Neural progenitor cell (in vitro differentiated cells): Measurements from ENCODE around the gene MSH2. TPM values are rescaled to one million over a fixed set of nuclear protein-coding genes. Genes with fewer than 3 reads are reported as not detected.

Experiments used
- DNase-seq: peaks from one replicate; pipeline ENCODE4 v3.0.0-alpha.2; 2016; ENCODE audit warnings: low spot score
- H2AFZ ChIP-seq: fragments of 200-600 bp; sonication (generic); replicated peaks from 2 replicates; pipeline ENCODE4 v1.6.1; 2016; ENCODE audit warnings: antibody characterized with exemption
- H3F3A ChIP-seq: fragments of 200-600 bp; sonication (generic); 2 replicates; pipeline ENCODE4 v1.6.1; 2016; ENCODE audit warnings: antibody characterized with exemption, low read depth
- H3K27ac ChIP-seq: fragments of 200-600 bp; sonication (generic); 2 replicates; pipeline ENCODE4 v1.5.1; 2016; ENCODE audit warnings: mild to moderate bottlenecking
- H3K27me3 ChIP-seq: fragments of 200-600 bp; sonication (generic); 2 replicates; pipeline ENCODE4 v1.6.1; 2016; ENCODE audit warnings: mild to moderate bottlenecking, moderate library complexity
- H3K36me3 ChIP-seq: fragments of 200-600 bp; sonication (generic); 2 replicates; pipeline ENCODE4 v1.5.1; 2016
- H3K4me1 ChIP-seq: fragments of 200-600 bp; sonication (generic); 2 replicates; pipeline ENCODE4 v1.6.1; 2016; ENCODE audit warnings: mixed run types
- H3K4me2 ChIP-seq: fragments of 200-600 bp; sonication (generic); 2 replicates; pipeline ENCODE4 v1.6.1; 2016
- H3K4me3 ChIP-seq: fragments of 200-600 bp; sonication (generic); 2 replicates; pipeline ENCODE4 v1.5.1; 2016
- H3K79me2 ChIP-seq: fragments of 200-600 bp; sonication (generic); 2 replicates; pipeline ENCODE4 v1.6.1; 2016; ENCODE audit warnings: low read depth
- H3K9ac ChIP-seq: fragments of 200-600 bp; sonication (generic); 2 replicates; pipeline ENCODE4 v1.6.1; 2016
- H3K9me3 ChIP-seq: fragments of 200-600 bp; sonication (generic); 2 replicates; pipeline ENCODE4 v1.5.1; 2016; ENCODE audit warnings: low read depth
- H4K20me1 ChIP-seq: fragments of 200-600 bp; sonication (generic); 2 replicates; pipeline ENCODE4 v1.6.1; 2016; ENCODE audit warnings: low read depth
- H3K27ac Mint-ChIP-seq: 3 replicates; pipeline ENCODE4 v1.8.0; 2021; ENCODE audit warnings: mixed read lengths
- H3K27me3 Mint-ChIP-seq: 2 replicates; pipeline ENCODE4 v1.8.0; 2022; ENCODE audit warnings: low read depth, mild to moderate bottlenecking, inconsistent platforms, moderate library complexity, mixed read lengths; ENCODE audit not compliant: insufficient read depth
- H3K36me3 Mint-ChIP-seq: 3 replicates; pipeline ENCODE4 v1.8.0; 2021; ENCODE audit warnings: mixed read lengths
- H3K4me1 Mint-ChIP-seq: 3 replicates; pipeline ENCODE4 v1.8.0; 2021; ENCODE audit warnings: mixed read lengths
- H3K4me3 Mint-ChIP-seq: 3 replicates; pipeline ENCODE4 v1.8.0; 2021; ENCODE audit warnings: mild to moderate bottlenecking, moderate library complexity, mixed read lengths
- H3K9me3 Mint-ChIP-seq: 3 replicates; pipeline ENCODE4 v1.8.0; 2020; ENCODE audit warnings: mixed read lengths
- EZH2 ChIP-seq: fragments of 200-600 bp; sonication (generic); IDR thresholded peaks from 2 replicates; pipeline ENCODE4 v1.6.1; 2017; ENCODE audit warnings: antibody characterized with exemption, mild to moderate bottlenecking, moderate library complexity
- EZH2phosphoT487 ChIP-seq: fragments of 200-600 bp; sonication (generic); IDR thresholded peaks from 2 replicates; pipeline ENCODE4 v1.6.1; 2017; ENCODE audit warnings: antibody characterized with exemption
- total RNA-seq: library from RNA; depleted of rRNA; stranded (reverse); fragments of >200 nt; gene quantifications from 2 replicates; pipeline ENCODE4 v1.2.3, GENCODE V29; 2015; ENCODE audit warnings: low replicate concordance
- TF ChIP-seq, protein P1 (sequence below): fragments of 200-600 bp; sonication (generic); IDR thresholded peaks from 2 replicates; pipeline ENCODE4 v1.5.1; 2017; ENCODE audit warnings: antibody characterized with exemption, mild to moderate bottlenecking

MSH2 gene
- total RNA-seq, 1 donor from 2014 or later, result 134 TPM

DNA sequence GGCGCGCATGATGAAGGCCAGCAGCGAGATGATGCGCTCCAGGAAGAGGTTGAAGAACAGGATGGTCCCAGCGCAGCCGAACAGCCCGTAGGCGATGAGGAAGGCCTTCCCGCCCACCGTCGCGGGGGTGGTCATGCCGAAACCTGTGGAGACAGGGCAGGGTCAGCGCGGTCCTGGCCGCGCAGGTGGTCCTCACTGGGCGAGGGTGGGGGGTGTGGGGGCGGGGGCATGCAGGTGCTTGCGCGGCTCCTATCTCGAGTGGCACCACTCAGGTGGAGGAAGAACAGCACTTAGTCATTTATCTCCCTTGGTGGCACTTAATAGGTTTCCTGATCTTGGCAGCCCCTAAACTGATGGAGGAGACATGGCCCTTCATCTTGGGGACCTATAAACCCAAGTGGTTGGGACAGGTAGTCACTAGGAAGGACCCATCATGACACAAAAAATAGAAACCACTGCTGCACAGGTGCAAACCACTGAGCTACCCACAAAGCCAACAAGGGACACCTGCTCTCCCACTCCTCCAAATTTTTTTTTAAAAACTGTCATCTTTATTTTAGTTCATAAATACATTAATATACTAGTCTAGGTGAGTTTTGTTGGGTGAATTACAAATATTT is 118.8 kb downstream of the MSH2 start:
- Mint-ChIP-seq H3K4me3 (no peak overlapping the region), H3K9me3 (no peaks in the 10 kb centered on the region)

DNA sequence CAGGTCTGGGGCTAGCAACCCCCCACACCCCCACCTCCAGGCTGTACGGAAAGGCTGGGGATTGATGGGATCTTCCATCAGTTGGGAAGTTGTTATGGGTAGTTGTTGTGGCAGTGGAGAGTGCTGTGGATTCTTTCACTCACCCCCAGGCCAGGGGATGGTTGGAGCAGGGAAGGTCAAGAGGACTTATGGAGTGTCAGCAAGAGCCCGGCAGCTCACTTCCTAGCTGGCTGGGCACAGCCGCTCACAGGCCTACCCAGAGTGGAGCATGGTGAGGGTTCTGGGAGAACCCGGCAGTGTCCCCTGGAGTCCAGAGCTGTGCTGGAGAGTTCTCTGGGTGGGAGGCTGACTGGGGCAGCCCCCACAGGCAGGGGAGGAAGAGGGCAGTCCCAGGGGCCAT is 122.2 kb downstream of the MSH2 start:
- Mint-ChIP-seq H3K27ac (no peak overlapping the region), H3K36me3 (no peaks in the 10 kb centered on the region), H3K4me1 (peaks cover 4% of the 10 kb centered on the region), H3K27me3 (peaks cover 2% of the 10 kb centered on the region), H3K4me3 (no peak overlapping the region), H3K9me3 (no peaks in the 10 kb centered on the region)
- DNase-seq, result no peak
- H3K9me3 ChIP-seq, result no peaks in the 10 kb centered on the region
- no peaks in the 10 kb centered on the region for H3F3A ChIP-seq
- H3K4me2 ChIP-seq, result no peak overlapping the region
- H2AFZ ChIP-seq, result no peak overlapping the region
- H3K4me3 ChIP-seq, result no peak overlapping the region
- H3K4me1 ChIP-seq, result peaks cover 7% of the 10 kb centered on the region
- TF ChIP-seq EZH2phosphoT487, result no peak
- TF ChIP-seq, protein P1, sequence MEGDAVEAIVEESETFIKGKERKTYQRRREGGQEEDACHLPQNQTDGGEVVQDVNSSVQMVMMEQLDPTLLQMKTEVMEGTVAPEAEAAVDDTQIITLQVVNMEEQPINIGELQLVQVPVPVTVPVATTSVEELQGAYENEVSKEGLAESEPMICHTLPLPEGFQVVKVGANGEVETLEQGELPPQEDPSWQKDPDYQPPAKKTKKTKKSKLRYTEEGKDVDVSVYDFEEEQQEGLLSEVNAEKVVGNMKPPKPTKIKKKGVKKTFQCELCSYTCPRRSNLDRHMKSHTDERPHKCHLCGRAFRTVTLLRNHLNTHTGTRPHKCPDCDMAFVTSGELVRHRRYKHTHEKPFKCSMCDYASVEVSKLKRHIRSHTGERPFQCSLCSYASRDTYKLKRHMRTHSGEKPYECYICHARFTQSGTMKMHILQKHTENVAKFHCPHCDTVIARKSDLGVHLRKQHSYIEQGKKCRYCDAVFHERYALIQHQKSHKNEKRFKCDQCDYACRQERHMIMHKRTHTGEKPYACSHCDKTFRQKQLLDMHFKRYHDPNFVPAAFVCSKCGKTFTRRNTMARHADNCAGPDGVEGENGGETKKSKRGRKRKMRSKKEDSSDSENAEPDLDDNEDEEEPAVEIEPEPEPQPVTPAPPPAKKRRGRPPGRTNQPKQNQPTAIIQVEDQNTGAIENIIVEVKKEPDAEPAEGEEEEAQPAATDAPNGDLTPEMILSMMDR, result no peak
- TF ChIP-seq EZH2, result no peak
- no peaks in the 10 kb centered on the region for H4K20me1 ChIP-seq
- H3K27me3 ChIP-seq, result no peaks in the 10 kb centered on the region
- no peak overlapping the region for H3K27ac ChIP-seq
- H3K36me3 ChIP-seq, result no peaks in the 10 kb centered on the region
- H3K9ac ChIP-seq, result no peak overlapping the region
- no peaks in the 10 kb centered on the region for H3K79me2 ChIP-seq

More for the DNA sequence above, 118.8 kb downstream of the MSH2 start:
- no peaks in the 10 kb centered on the region for H3K36me3 ChIP-seq
- H4K20me1 ChIP-seq, result no peaks in the 10 kb centered on the region
- H3K27ac ChIP-seq, result no peak overlapping the region
- no peaks in the 10 kb centered on the region for H3K27me3 ChIP-seq
- H2AFZ ChIP-seq, result no peak overlapping the region
- H3K27me3 Mint-ChIP-seq, result peaks cover 2% of the 10 kb centered on the region
- peaks cover 17% of the 10 kb centered on the region for H3K4me1 Mint-ChIP-seq
- no peak overlapping the region for H3K4me2 ChIP-seq
- DNase-seq, result no peak
- peaks cover 2% of the 10 kb centered on the region for H3K36me3 Mint-ChIP-seq
- no peak overlapping the region for H3K4me3 ChIP-seq
- H3F3A ChIP-seq, result no peaks in the 10 kb centered on the region
- TF ChIP-seq EZH2phosphoT487 (no peak), EZH2 (no peak)
- TF ChIP-seq, protein P1, result no peak
- no peaks in the 10 kb centered on the region for H3K79me2 ChIP-seq
- no peak overlapping the region for H3K27ac Mint-ChIP-seq
- H3K9me3 ChIP-seq, result no peaks in the 10 kb centered on the region
- H3K9ac ChIP-seq, result no peak overlapping the region
- H3K4me1 ChIP-seq, result peaks cover 23% of the 10 kb centered on the region

DNA sequence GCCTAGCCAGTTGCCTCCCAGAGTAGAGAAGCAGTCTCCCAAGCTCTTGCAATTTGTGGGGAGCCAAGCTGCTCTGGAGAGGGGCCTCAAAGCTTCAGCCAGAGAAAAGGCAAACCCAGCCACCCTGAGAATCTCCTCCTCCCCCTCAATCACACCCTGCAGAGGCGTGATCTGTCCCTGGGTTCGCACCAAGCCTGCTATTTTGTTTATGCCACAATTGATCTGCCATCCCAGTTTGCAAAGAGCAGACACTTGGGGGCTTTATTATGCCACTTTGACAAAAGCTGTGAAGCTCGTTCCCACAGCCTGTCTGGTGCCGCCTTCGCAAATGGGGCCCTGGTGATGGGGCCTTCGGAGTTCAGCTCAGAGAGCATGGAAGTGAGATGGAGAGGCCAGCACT is 125.5 kb downstream of the MSH2 start:
- no peaks in the 10 kb centered on the region for H3K36me3 ChIP-seq
- H3K9ac ChIP-seq, result no peak overlapping the region
- Mint-ChIP-seq H3K27me3 (peaks cover 2% of the 10 kb centered on the region), H3K4me3 (no peak overlapping the region), H3K4me1 (peaks cover 5% of the 10 kb centered on the region), H3K36me3 (no peaks in the 10 kb centered on the region), H3K9me3 (no peaks in the 10 kb centered on the region), H3K27ac (no peak overlapping the region)
- H4K20me1 ChIP-seq, result no peaks in the 10 kb centered on the region
- TF ChIP-seq, protein P1, result no peak
- TF ChIP-seq EZH2phosphoT487, result no peak
- TF ChIP-seq EZH2, result no peak
- H2AFZ ChIP-seq, result no peak overlapping the region
- H3K79me2 ChIP-seq, result no peaks in the 10 kb centered on the region
- H3K4me3 ChIP-seq, result no peak overlapping the region
- H3K27ac ChIP-seq, result no peak overlapping the region
- H3K4me2 ChIP-seq, result no peak overlapping the region
- no peaks in the 10 kb centered on the region for H3K27me3 ChIP-seq
- H3K9me3 ChIP-seq, result no peaks in the 10 kb centered on the region
- peaks cover 5% of the 10 kb centered on the region for H3K4me1 ChIP-seq
- DNase-seq, result no peak
- no peaks in the 10 kb centered on the region for H3F3A ChIP-seq
